ENCODE data around the gene PTPRH. TPM values are rescaled to one million over a fixed set of nuclear protein-coding genes. Genes with fewer than 3 reads are reported as not detected.

The PTPRH gene
- total RNA-seq, 1 donor from 2014 or later = not detected

DNA sequence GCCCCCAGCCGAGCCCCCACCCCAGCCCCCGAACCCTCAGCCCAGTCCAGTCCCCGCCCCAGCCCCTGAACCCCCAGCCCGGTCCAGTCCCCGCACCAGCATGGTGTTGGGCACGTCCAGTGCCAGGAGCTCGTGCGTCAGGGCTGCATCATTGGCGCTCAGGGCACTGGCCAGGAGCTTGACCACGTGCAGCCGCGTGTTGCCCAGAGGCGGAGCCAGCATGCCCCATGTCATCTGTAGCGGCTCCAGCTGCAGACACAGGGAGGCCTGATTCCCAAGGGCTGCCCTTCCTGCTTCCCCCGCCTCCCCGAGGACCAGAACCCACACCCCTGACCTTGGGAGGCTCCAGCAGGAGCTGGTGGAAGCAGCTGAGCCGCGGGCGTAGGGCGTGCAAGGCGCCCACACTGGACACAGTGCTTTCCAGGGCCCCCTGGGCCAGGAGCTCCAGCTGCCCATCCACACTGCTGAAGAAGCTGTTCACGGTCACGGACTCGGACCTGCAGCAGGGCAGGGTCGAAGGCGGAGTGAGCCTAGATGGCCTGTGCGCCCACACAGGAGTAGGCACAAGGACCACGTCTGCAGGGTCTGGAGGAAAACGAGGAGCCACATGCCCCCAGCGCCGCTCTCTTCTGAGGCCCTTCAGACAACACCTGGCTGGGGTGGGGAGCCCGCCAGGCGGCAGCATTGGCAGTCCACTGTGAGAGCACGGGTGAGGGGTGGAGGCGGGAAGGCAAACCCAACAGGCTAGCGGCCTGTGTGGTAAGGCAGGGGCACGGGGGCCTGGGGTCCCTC, 32.0 kb upstream of the PTPRH start:
- Mint-ChIP-seq H3K4me1 (ENCODE audit: low read depth) (peaks cover 2% of the 10 kb centered on the region), H3K4me3 (ENCODE audit: low read depth) (no peak overlapping the region), H3K9me3 (no peaks in the 10 kb centered on the region), H3K27ac (no peak overlapping the region), H3K36me3 (ENCODE audit: low read depth) (peaks cover 73% of the 10 kb centered on the region), H3K27me3 (ENCODE audit: low read depth) (no peaks in the 10 kb centered on the region)
- DNase-seq (ENCODE audit: low spot score) = no peak
- intact Hi-C loops (cut with micrococcal nuclease) = no loop called here

- H3K4me1 Mint-ChIP-seq (ENCODE audit: low read depth) = peaks cover 2% of the 10 kb centered on the region
Measured at GRCh38 chr19:55240713-55241020, 31.4 kb upstream of the PTPRH start.

DNA sequence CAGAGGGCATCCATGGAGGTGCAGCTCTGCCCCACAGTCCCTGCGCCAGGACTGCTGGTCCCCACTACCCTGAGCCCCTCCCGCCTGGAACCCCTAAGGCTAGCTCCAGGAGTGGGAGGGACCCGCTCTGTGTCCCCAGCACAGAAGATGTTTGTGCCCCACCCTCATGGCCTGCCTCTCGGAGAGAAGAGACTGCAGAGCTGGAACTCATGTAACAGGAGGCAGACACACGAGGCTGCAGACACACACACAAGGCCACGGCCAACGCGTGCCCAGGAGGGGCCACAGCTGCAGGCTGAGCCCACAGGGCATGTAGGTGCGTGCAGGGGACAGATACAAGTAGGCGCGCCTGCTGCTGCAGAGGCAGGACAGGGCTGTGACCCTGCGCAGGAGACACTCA, 29.7 kb upstream of the PTPRH start:
- Mint-ChIP-seq H3K9me3 (no peaks in the 10 kb centered on the region), H3K4me3 (ENCODE audit: low read depth) (no peak overlapping the region), H3K4me1 (ENCODE audit: low read depth) (peaks cover 2% of the 10 kb centered on the region), H3K27me3 (ENCODE audit: low read depth) (no peaks in the 10 kb centered on the region), H3K27ac (no peak overlapping the region), H3K36me3 (ENCODE audit: low read depth) (peaks cover 78% of the 10 kb centered on the region)
- intact Hi-C loops (cut with micrococcal nuclease) = no loop called here
- DNase-seq (ENCODE audit: low spot score) = no peak

More at GRCh38 chr19:55240713-55241020, 31.4 kb upstream of the PTPRH start:
- no peak overlapping the region for H3K4me3 Mint-ChIP-seq (ENCODE audit: low read depth)
- no peak overlapping the region for H3K27ac Mint-ChIP-seq
- H3K36me3 Mint-ChIP-seq (ENCODE audit: low read depth) = peaks cover 76% of the 10 kb centered on the region
- H3K27me3 Mint-ChIP-seq (ENCODE audit: low read depth) = no peaks in the 10 kb centered on the region
- intact Hi-C loops (cut with micrococcal nuclease) = no loop called here
- H3K9me3 Mint-ChIP-seq = no peaks in the 10 kb centered on the region
- DNase-seq (ENCODE audit: low spot score) = no peak

DNA sequence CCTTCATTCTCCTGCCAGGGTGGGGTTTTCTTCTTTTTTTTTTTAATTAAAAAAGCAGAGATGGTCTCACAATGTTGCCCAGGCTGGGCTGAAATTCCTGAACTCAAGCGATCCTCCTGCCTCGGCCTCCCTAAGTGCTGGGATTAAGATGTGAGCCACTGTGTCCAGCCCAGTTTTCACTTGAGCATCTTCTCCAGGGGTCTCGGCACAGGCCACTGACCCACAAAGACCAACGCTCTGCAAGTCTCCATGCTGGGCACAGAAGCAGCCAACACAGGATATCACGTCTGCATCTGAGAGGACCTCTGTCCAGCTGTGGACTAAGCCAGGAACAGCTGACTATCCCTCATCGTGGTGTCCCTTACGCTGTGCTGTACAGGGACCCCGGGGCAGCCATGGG, 28.7 kb upstream of the PTPRH start:
- no peaks in the 10 kb centered on the region for H3K27me3 Mint-ChIP-seq (ENCODE audit: low read depth)
- H3K4me3 Mint-ChIP-seq (ENCODE audit: low read depth) = no peak overlapping the region
- intact Hi-C loops (cut with micrococcal nuclease) = no loop called here
- H3K36me3 Mint-ChIP-seq (ENCODE audit: low read depth) = peaks cover 77% of the 10 kb centered on the region
- no peak for DNase-seq (ENCODE audit: low spot score)
- H3K27ac Mint-ChIP-seq = no peak overlapping the region
- no peaks in the 10 kb centered on the region for H3K9me3 Mint-ChIP-seq
- peaks cover 2% of the 10 kb centered on the region for H3K4me1 Mint-ChIP-seq (ENCODE audit: low read depth)

- no peak overlapping the region for H3K4me3 Mint-ChIP-seq (ENCODE audit: low read depth)
- no peak overlapping the region for H3K27ac Mint-ChIP-seq
- peaks cover 64% of the 10 kb centered on the region for H3K36me3 Mint-ChIP-seq (ENCODE audit: low read depth)
- H3K27me3 Mint-ChIP-seq (ENCODE audit: low read depth) = no peaks in the 10 kb centered on the region
- no peak for DNase-seq (ENCODE audit: low spot score)
- H3K4me1 Mint-ChIP-seq (ENCODE audit: low read depth) = peaks cover 2% of the 10 kb centered on the region
- H3K9me3 Mint-ChIP-seq = no peaks in the 10 kb centered on the region
- intact Hi-C loops (cut with micrococcal nuclease) = no loop called here
Measured at GRCh38 chr19:55232986-55233385, 23.7 kb upstream of the PTPRH start.

GRCh38 chr19:55232286-55232602, 22.9 kb upstream of the PTPRH start:
- no peak overlapping the region for H3K4me3 Mint-ChIP-seq (ENCODE audit: low read depth)
- no peak overlapping the region for H3K27ac Mint-ChIP-seq
- H3K4me1 Mint-ChIP-seq (ENCODE audit: low read depth) = peaks cover 2% of the 10 kb centered on the region
- no peaks in the 10 kb centered on the region for H3K9me3 Mint-ChIP-seq
- intact Hi-C loops (cut with micrococcal nuclease) = no loop called here
- no peaks in the 10 kb centered on the region for H3K27me3 Mint-ChIP-seq (ENCODE audit: low read depth)
- no peak for DNase-seq (ENCODE audit: low spot score)
- H3K36me3 Mint-ChIP-seq (ENCODE audit: low read depth) = peaks cover 62% of the 10 kb centered on the region

DNA sequence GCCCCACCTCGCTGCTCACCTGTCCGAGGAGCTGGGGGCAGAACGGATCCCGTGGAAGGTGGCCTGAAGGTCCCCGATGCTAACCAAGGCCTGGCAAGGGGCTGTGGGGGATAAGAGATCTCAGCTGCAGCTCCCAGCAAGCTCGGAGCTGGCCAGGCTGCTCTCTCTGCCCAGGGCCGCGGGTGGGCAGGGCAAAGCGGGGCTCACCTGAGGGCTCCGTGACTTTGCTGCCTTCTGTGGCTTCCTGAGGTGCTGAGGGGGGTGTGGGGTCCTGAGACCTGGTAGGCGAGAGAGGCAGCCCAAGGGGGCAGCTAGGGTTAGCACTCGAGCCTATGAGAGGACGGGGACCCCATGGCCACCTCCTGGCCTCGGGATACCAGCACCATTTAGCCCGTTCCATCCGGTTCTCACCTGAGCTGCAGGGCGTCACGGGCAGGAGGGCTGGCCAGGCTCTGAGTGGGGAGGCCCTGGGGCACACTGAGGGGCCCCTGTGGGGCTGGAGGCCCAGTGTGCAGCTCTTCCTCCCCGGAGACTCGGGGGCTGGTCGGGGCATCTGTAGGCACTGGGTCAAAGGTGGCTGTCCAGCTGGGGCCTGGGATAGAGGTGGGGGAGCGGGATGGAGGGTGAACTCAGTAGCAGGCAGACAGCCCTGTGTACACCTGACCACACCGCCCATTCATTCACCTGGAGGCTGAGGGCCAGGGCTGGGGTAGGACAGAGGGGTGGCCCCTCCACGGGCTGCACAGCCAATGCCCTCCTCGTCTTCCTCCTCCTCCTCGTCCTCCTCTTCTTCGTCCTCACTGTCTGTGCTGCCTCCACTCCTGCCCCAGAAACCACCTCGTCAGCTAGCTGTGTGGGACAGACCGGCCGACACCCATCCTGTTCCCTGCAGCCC, 22.3 kb upstream of the PTPRH start:
- Mint-ChIP-seq H3K27ac (no peak overlapping the region), H3K27me3 (ENCODE audit: low read depth) (no peaks in the 10 kb centered on the region), H3K4me1 (ENCODE audit: low read depth) (peaks cover under 1% of the 10 kb centered on the region), H3K4me3 (ENCODE audit: low read depth) (no peak overlapping the region), H3K9me3 (no peaks in the 10 kb centered on the region), H3K36me3 (ENCODE audit: low read depth) (peaks cover 58% of the 10 kb centered on the region)
- no peak for DNase-seq (ENCODE audit: low spot score)
- intact Hi-C loops (cut with micrococcal nuclease) = no loop called here

GRCh38 chr19:55230780-55231179, 21.5 kb upstream of the PTPRH start:
- no peaks in the 10 kb centered on the region for H3K9me3 Mint-ChIP-seq
- no peak for DNase-seq (ENCODE audit: low spot score)
- intact Hi-C loops (cut with micrococcal nuclease) = no loop called here
- no peaks in the 10 kb centered on the region for H3K27me3 Mint-ChIP-seq (ENCODE audit: low read depth)
- H3K4me1 Mint-ChIP-seq (ENCODE audit: low read depth) = no peaks in the 10 kb centered on the region
- H3K36me3 Mint-ChIP-seq (ENCODE audit: low read depth) = peaks cover 56% of the 10 kb centered on the region
- H3K27ac Mint-ChIP-seq = no peak overlapping the region
- H3K4me3 Mint-ChIP-seq (ENCODE audit: low read depth) = no peak overlapping the region

- H3K27me3 Mint-ChIP-seq (ENCODE audit: low read depth) = no peaks in the 10 kb centered on the region
- H3K9me3 Mint-ChIP-seq = no peaks in the 10 kb centered on the region
- H3K4me3 Mint-ChIP-seq (ENCODE audit: low read depth) = no peak overlapping the region
- H3K36me3 Mint-ChIP-seq (ENCODE audit: low read depth) = peaks cover 60% of the 10 kb centered on the region
- DNase-seq (ENCODE audit: low spot score) = no peak
- no peaks in the 10 kb centered on the region for H3K4me1 Mint-ChIP-seq (ENCODE audit: low read depth)
- H3K27ac Mint-ChIP-seq = no peak overlapping the region
- intact Hi-C loops (cut with micrococcal nuclease) = no loop called here
Measured at GRCh38 chr19:55230329-55230728, 21.0 kb upstream of the PTPRH start.

DNA sequence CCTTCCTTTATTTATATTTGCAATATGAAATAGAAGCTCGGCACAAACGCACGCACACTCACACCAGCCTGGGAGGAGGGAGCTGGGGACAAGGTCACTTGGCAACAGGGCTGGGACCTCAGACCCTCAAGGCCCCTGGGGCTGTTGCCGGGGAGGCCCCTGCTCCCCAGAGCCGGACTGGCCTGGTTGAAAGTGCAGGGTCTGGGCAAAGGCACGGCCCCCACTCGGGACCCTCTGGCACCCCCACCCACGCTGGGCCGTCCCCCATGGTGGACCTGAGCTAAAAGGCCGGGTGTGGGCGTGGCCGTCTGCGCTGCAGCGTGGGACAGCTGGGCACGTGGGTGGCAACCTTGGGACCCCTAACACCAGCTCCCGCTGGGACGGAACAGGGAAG, 20.5 kb upstream of the PTPRH start:
- H3K9me3 Mint-ChIP-seq = no peaks in the 10 kb centered on the region
- intact Hi-C loops (cut with micrococcal nuclease) = no loop called here
- no peak overlapping the region for H3K4me3 Mint-ChIP-seq (ENCODE audit: low read depth)
- H3K27ac Mint-ChIP-seq = no peak overlapping the region
- H3K4me1 Mint-ChIP-seq (ENCODE audit: low read depth) = no peaks in the 10 kb centered on the region
- no peaks in the 10 kb centered on the region for H3K27me3 Mint-ChIP-seq (ENCODE audit: low read depth)
- H3K36me3 Mint-ChIP-seq (ENCODE audit: low read depth) = peaks cover 57% of the 10 kb centered on the region
- DNase-seq (ENCODE audit: low spot score) = no peak

GRCh38 chr19:55229145-55229788, 20.0 kb upstream of the PTPRH start:
- H3K27ac Mint-ChIP-seq = no peak overlapping the region
- peaks cover 52% of the 10 kb centered on the region for H3K36me3 Mint-ChIP-seq (ENCODE audit: low read depth)
- no peaks in the 10 kb centered on the region for H3K27me3 Mint-ChIP-seq (ENCODE audit: low read depth)
- no peaks in the 10 kb centered on the region for H3K9me3 Mint-ChIP-seq
- DNase-seq (ENCODE audit: low spot score) = no peak
- H3K4me3 Mint-ChIP-seq (ENCODE audit: low read depth) = no peak overlapping the region
- no peaks in the 10 kb centered on the region for H3K4me1 Mint-ChIP-seq (ENCODE audit: low read depth)
- intact Hi-C loops (cut with micrococcal nuclease) = no loop called here

GRCh38 chr19:55228403-55229031, 19.2 kb upstream of the PTPRH start, which contains the start of gene TMEM86B:
Gene TMEM86B, minus strand, starts transcription at chr19:55228763. Its CDS starts 22 bp downstream, at chr19:55228741.
- H3K27ac Mint-ChIP-seq = no peak within 1 kb of the TSS
- H3K4me1 Mint-ChIP-seq (ENCODE audit: low read depth) = no peaks in the 10 kb centered on the region
- peaks cover 47% of the 10 kb centered on the region for H3K36me3 Mint-ChIP-seq (ENCODE audit: low read depth)
- H3K4me3 Mint-ChIP-seq (ENCODE audit: low read depth) = no peak within 1 kb of the TSS
- intact Hi-C loops (cut with micrococcal nuclease) = no loop called here
- no peaks in the 10 kb centered on the region for H3K27me3 Mint-ChIP-seq (ENCODE audit: low read depth)
- H3K9me3 Mint-ChIP-seq = no peaks in the 10 kb centered on the region
- no peak for DNase-seq (ENCODE audit: low spot score)
